AG10803 (cell line): Measurements from ENCODE around the gene SLC5A8.

ENCODE experiments used
- DNase-seq: peaks from one replicate; pipeline ENCODE4 v3.0.0; 2010; ENCODE audit warnings: low read depth
- H3K4me3 ChIP-seq: 2 replicates; pipeline ENCODE4 v1.5.1; 2011; ENCODE audit warnings: mild to moderate bottlenecking, low read length, control low read depth
- CTCF ChIP-seq: conservative IDR thresholded peaks from 2 replicates; pipeline ENCODE4 v1.5.1; 2011; ENCODE audit warnings: mild to moderate bottlenecking, low read length, control low read depth, inconsistent platforms

Gene SLC5A8

GRCh38 chr12:101235686-101236085 is 25.6 kb upstream of the SLC5A8 start:
- H3K4me3 ChIP-seq: no peak overlapping the region
- no peak for DNase-seq
- no peak for TF ChIP-seq CTCF

- H3K4me3 ChIP-seq: no peak overlapping the region
- no peak for TF ChIP-seq CTCF
- DNase-seq: no peak
Measured at GRCh38 chr12:101231636-101232035, 21.6 kb upstream of the SLC5A8 start.

DNA sequence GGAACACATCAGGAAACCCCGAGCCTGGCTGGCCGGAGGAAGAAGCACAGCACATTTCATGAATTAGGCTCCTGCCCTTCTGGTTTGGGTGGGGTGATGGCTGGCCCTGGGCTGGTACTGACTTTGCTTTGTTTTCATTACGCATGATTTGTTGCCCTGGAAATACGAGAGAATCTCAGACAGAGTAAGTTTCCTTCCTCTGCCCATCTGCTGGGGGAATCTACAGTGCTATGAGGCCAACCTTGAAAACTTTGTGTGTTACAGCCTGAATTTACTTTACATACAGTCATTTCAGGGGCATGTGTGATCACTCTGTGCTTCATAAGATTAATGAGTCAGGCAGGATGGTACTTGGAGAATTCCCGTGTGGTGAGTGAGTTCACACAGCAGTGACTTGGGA is 20.5 kb upstream of the SLC5A8 start:
- no peak for TF ChIP-seq CTCF
- no peak overlapping the region for H3K4me3 ChIP-seq
- DNase-seq: peak; percentile 76

- no peak overlapping the region for H3K4me3 ChIP-seq
- TF ChIP-seq CTCF: no peak
- no peak for DNase-seq
Measured at GRCh38 chr12:101229841-101230241, 19.8 kb upstream of the SLC5A8 start.

DNA sequence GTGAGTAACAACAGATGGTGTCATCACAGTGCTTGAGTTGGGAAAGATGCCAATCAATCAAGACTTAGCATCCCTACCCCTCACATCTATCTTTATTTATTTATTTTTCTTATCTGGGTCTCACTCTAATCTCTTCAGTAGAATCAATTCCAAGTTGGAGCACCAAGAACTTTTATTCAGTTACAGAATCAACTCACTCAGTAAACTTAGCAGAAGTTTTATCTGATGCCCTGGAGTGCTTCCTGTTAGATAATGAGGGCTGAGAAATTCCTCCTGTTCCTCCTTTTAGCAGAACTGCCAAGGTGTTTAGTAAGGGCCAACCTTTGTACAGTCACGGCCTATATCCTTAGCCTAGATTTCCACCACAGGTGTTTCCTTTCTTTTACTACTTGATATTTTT is 11.3 kb upstream of the SLC5A8 start:
- H3K4me3 ChIP-seq: no peak overlapping the region
- no peak for DNase-seq
- no peak for TF ChIP-seq CTCF

DNA sequence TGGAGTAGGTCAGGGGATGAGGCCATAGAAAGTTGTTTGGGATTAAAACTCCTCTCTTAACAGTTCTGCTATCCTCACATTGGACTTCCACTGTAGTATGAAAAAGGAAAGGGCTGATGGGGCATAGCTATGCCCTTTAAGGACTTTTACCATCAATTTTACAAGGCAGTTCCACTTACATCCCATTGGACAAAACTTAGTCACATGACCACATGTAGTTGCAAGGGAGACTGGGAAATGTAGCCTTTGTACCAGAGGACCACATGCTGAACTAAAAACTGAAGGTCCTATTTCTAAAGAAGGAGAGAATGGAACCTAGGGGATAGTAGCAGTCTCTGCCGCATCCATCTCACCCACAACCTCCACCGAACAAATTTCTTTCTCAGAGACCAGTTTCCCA is 6.8 kb upstream of the SLC5A8 start:
- no peak overlapping the region for H3K4me3 ChIP-seq
- no peak for DNase-seq
- no peak for TF ChIP-seq CTCF

DNA sequence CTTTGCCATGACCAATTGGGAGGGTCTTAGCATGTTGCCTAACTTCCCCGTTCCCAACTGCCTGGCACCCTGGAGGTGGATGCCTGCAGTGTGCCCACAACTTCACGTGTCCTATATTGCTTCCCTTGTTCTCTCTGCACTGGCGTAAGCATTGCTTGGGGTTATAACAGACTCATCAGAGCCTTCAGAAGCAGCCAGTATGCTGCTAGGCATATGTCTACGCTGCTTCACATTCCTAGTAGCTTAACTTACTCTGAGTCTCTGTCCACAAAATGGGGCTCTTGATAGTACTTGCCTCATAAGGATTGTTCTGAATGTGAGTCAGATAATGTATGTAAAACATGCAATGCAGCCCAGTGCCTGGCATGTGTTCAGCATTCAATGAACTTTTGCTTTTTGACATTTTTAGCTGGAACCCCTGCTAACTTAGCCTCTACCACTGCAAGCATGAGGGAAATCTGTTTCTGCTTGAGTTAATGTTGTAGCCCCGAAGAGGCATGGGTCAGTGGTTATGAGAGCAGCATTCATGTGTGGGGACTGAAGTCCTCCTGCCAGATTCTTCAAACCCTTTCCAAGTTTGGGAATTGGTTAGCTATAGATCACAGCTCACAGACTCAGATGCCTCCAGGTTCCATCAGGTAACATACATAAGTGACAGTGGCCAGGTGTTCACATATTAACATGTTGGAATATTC is 2.8 kb downstream of the SLC5A8 start:
- DNase-seq: no peak
- no peak for TF ChIP-seq CTCF
- no peak overlapping the region for H3K4me3 ChIP-seq
